ENCODE data around the gene FBXW5.

DNA sequence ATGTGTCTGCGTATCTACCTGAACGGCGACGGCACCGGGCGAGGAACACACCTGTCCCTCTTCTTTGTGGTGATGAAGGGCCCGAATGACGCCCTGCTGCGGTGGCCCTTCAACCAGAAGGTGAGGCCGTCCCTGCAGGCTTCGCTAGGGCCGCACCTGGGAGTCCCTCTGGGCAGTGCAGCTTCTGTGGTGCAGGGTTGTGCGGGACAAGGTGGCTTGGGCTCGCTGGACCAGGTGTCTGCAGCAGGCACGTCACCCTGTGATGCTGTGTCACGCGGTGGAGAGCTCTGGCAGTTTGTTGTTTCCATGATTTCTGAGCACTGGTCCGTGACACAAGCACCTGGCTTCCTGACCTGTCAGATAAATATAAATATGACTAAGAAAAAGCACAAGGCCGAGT, 20.7 kb downstream of the FBXW5 start:
- TF ChIP-seq POLR2A (IDR thresholded peaks at IDR 0.05; ENCODE audit: borderline replicate concordance, extremely low read depth, insufficient read depth, insufficient read length) (no peak), ZNF274 (IDR thresholded peaks at IDR 0.05; ENCODE audit: low read depth, low read length) (no peak)
- TF ChIP-seq, protein P1, sequence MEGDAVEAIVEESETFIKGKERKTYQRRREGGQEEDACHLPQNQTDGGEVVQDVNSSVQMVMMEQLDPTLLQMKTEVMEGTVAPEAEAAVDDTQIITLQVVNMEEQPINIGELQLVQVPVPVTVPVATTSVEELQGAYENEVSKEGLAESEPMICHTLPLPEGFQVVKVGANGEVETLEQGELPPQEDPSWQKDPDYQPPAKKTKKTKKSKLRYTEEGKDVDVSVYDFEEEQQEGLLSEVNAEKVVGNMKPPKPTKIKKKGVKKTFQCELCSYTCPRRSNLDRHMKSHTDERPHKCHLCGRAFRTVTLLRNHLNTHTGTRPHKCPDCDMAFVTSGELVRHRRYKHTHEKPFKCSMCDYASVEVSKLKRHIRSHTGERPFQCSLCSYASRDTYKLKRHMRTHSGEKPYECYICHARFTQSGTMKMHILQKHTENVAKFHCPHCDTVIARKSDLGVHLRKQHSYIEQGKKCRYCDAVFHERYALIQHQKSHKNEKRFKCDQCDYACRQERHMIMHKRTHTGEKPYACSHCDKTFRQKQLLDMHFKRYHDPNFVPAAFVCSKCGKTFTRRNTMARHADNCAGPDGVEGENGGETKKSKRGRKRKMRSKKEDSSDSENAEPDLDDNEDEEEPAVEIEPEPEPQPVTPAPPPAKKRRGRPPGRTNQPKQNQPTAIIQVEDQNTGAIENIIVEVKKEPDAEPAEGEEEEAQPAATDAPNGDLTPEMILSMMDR (IDR thresholded peaks at IDR 0.05 in 2 of 3, conservative IDR thresholded peaks at IDR 0.05 in 1 of 3; ENCODE audit: borderline replicate concordance in 1 of 3, insufficient read depth in 1 of 3, low read depth in 2 of 3, low read length in 2 of 3): no peak

Data from HCT116 (cell line).